Tibial nerve (tissue), 4 donors: ENCODE data around the gene NUCKS1. TPM values are rescaled to one million over a fixed set of nuclear protein-coding genes. Genes with fewer than 3 reads are reported as not detected.

Source experiments
- DNase-seq, 2 donors: peaks; one replicate each; pipeline ENCODE4 v3.0.0-alpha.2; 2019; ENCODE audit warnings: low spot score in 2 of 2
- H3K27ac ChIP-seq, 4 donors: fragments of 200-600 bp; sonication (generic) in 3 of 4; one replicate each; pipeline ENCODE4 v1.5.1; 2017 to 2019; ENCODE audit warnings: mild to moderate bottlenecking in 1 of 4
- H3K27me3 ChIP-seq, 2 donors: fragments of 200-600 bp; sonication (generic) in 1 of 2; one replicate each; pipeline versions ENCODE4 v1.5.1 to v1.6.0; 2017 to 2019
- H3K36me3 ChIP-seq, 3 donors: fragments of 200-600 bp; sonication (generic); one replicate each; pipeline ENCODE4 v1.5.1; 2018 to 2019
- H3K4me1 ChIP-seq, 4 donors: fragments of 200-600 bp; sonication (generic) in 3 of 4; one replicate each; pipeline ENCODE4 v1.5.1; 2017 to 2019
- H3K4me3 ChIP-seq, 4 donors: fragments of 200-600 bp; sonication (generic) in 3 of 4; one replicate each; pipeline ENCODE4 v1.5.1; 2017 to 2019; ENCODE audit warnings: mild to moderate bottlenecking in 1 of 4, moderate library complexity in 1 of 4
- H3K9me3 ChIP-seq, 4 donors: fragments of 200-600 bp; sonication (generic) in 3 of 4; one replicate each; pipeline ENCODE4 v1.5.1; 2017 to 2019
- CTCF ChIP-seq, 5 experiments: fragments of 200-600 bp in 3 of 5; fragments of 450-650 bp in 2 of 5; sonication (generic) in 3 of 5; IDR thresholded peaks; one replicate each; pipeline ENCODE4 v1.5.1; 2016 to 2019; ENCODE audit warnings: antibody characterized with exemption in 5 of 5, mild to moderate bottlenecking in 3 of 5, moderate library complexity in 2 of 5
- EP300 ChIP-seq, 2 donors: sonication (generic); formaldehyde crosslinking; IDR thresholded peaks; one replicate each; pipeline ENCODE4 v1.6.1; 2017; ENCODE audit warnings: antibody characterized with exemption in 2 of 2, mild to moderate bottlenecking in 1 of 2
- POLR2A ChIP-seq, 2 donors: fragments of 450-650 bp; IDR thresholded peaks; one replicate each; pipeline ENCODE4 v1.6.1; 2017; ENCODE audit warnings: antibody characterized with exemption in 2 of 2, mild to moderate bottlenecking in 2 of 2, moderate library complexity in 2 of 2
- WGBS, 2 donors: methylation state at CpG; one replicate each; pipeline ENCODE4 v1.1.5; 2018; 5-methylcytosine and 5-hydroxymethylcytosine counted together
- total RNA-seq, 4 donors: library from RNA; depleted of rRNA; stranded (reverse); fragments of >200 nt; gene quantifications; one replicate each; pipeline ENCODE4 v1.1.0, GENCODE V29; 2016

Gene NUCKS1
- total RNA-seq, 4 donors from 2014 or later, result 80.1 to 181 (median 115) TPM

- peaks cover 0 to 32% (median 21%) of the 10 kb centered on the region in 4 donors for H3K4me1 ChIP-seq
- WGBS, 2 donors, result 62 to 72% methylated on average over 12 to 13 of the region's 13 CpGs
- H3K27me3 ChIP-seq, result peaks cover 0 to 10% of the 10 kb centered on the region in 2 donors
- no peak overlapping the region for H3K4me3 ChIP-seq
- H3K36me3 ChIP-seq, result no peaks in the 10 kb centered on the region
- H3K9me3 ChIP-seq, result no peaks in the 10 kb centered on the region
- no peak for DNase-seq
- H3K27ac ChIP-seq, result no peak overlapping the region
- TF ChIP-seq EP300 (IDR thresholded peaks at IDR 0.05), result no peak
- no peak for TF ChIP-seq POLR2A (IDR thresholded peaks at IDR 0.05)
- no peak for TF ChIP-seq CTCF (IDR thresholded peaks at IDR 0.05)
These were observed 79.2 kb downstream of the NUCKS1 start for GRCh38 chr1:205670611-205671430.

GRCh38 chr1:205670150-205670446 is 79.9 kb downstream of the NUCKS1 start:
- Histone ChIP-seq H3K4me3 (no peak overlapping the region), H3K27ac (no peak overlapping the region), H3K9me3 (no peaks in the 10 kb centered on the region), H3K27me3 (peaks cover 0 to 10% of the 10 kb centered on the region in 2 donors), H3K36me3 (no peaks in the 10 kb centered on the region), H3K4me1 (peaks cover 0 to 32% (median 21%) of the 10 kb centered on the region in 4 donors)
- DNase-seq, result no peak
- WGBS, 2 donors, result 55 to 73% methylated on average over 4 to 5 of the region's 5 CpGs
- TF ChIP-seq POLR2A (IDR thresholded peaks at IDR 0.05) (no peak), CTCF (IDR thresholded peaks at IDR 0.05) (no peak), EP300 (IDR thresholded peaks at IDR 0.05) (no peak)

- no peaks in the 10 kb centered on the region for H3K36me3 ChIP-seq
- no peaks in the 10 kb centered on the region for H3K9me3 ChIP-seq
- no peak overlapping the region for H3K27ac ChIP-seq
- WGBS, 2 donors, result 34 to 46% methylated on average over 17 to 19 of the region's 20 CpGs
- TF ChIP-seq POLR2A (IDR thresholded peaks at IDR 0.05) (no peak), EP300 (IDR thresholded peaks at IDR 0.05) (no peak), CTCF (IDR thresholded peaks at IDR 0.05) (no peak)
- H3K27me3 ChIP-seq, result peaks cover 0 to 10% of the 10 kb centered on the region in 2 donors
- no peak overlapping the region for H3K4me3 ChIP-seq
- H3K4me1 ChIP-seq, result peaks cover 0 to 37% (median 21%) of the 10 kb centered on the region in 4 donors
- DNase-seq, result no peak
These were observed 80.4 kb downstream of the NUCKS1 start for GRCh38 chr1:205669341-205670149.

GRCh38 chr1:205668951-205669340 is 81.0 kb downstream of the NUCKS1 start:
- Histone ChIP-seq H3K27me3 (peaks cover 0 to 10% of the 10 kb centered on the region in 2 donors), H3K9me3 (no peaks in the 10 kb centered on the region), H3K4me1 (peaks cover 0 to 43% (median 21%) of the 10 kb centered on the region in 4 donors), H3K36me3 (no peaks in the 10 kb centered on the region), H3K27ac (no peak overlapping the region), H3K4me3 (no peak overlapping the region)
- 50 to 55% methylated on average over 5 of the region's 5 CpGs for WGBS, 2 donors
- no peak for DNase-seq
- TF ChIP-seq POLR2A (IDR thresholded peaks at IDR 0.05), result no peak
- no peak for TF ChIP-seq CTCF (IDR thresholded peaks at IDR 0.05)
- no peak for TF ChIP-seq EP300 (IDR thresholded peaks at IDR 0.05)
